Stimulated activated CD4-positive, alpha-beta T cell treated with anti-CD3 and anti-CD28 coated beads, TNF-alpha, amount 100 ng/mL, for 24 hours (primary cell): ENCODE results near the gene MFSD6L.
A peak's percentile ranks its signal among the peaks of the same experiment; 100 is the strongest.

ENCODE experiments used
- DNase-seq, 3 experiments: peaks; one replicate each; pipeline ENCODE4 v3.0.0-alpha.2; 2020; ENCODE audit warnings: low read depth in 3 of 3

Gene MFSD6L

GRCh38 chr17:8793649-8794048 lies 5.5 kb downstream of the MFSD6L start:
- no peak for DNase-seq

- DNase-seq: no peak
Measured at GRCh38 chr17:8792646-8793045, 6.5 kb downstream of the MFSD6L start.

GRCh38 chr17:8791910-8792270 lies 7.3 kb downstream of the MFSD6L start:
- no peak for DNase-seq

GRCh38 chr17:8791248-8791909 lies 7.8 kb downstream of the MFSD6L start:
- DNase-seq: no peak

DNA sequence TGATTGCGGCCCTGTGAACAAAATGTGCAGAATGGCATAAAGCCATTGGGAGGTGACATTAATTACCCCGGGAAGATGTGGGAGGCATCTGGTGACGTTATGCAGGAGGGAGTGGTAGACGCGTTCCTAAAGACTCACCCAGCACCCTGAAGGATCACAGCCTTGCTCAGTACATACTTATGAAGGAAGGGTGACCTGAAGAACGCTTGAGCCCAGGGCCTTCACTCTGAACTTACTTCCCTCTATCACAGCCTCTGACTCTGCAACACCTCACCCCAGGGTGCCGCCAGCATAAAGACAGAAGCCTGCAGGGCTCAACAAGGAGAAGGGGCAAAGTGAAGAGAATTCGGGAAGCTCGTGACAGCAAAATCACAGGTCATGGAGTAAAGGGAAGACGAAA lies 9.4 kb downstream of the MFSD6L start:
- DNase-seq: no peak

DNA sequence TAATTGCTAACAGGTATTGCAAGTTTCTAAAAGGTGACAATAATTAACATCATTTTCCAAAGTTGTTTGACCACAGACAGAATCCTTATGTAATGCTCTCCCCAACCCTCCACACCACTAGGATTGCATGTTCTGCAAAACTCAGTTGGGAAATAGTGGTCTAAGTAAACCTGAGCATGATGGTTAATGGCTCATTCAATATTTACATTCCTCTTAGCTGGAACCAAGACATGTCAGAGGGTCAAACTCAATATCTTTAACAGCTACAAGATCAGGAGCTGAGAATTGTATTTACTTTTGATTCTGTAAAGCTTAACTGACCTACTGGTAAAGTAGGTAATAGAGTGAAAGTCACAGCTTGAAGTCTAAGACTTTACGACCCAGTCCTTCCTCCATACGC lies 10.2 kb downstream of the MFSD6L start:
- no peak for DNase-seq

- peak; percentile 35 to 67 (median 36) for DNase-seq
Measured at GRCh38 chr17:8785547-8786413, 13.4 kb downstream of the MFSD6L start.

- no peak for DNase-seq
Measured at GRCh38 chr17:8782176-8782575, 17.0 kb downstream of the MFSD6L start.

DNA sequence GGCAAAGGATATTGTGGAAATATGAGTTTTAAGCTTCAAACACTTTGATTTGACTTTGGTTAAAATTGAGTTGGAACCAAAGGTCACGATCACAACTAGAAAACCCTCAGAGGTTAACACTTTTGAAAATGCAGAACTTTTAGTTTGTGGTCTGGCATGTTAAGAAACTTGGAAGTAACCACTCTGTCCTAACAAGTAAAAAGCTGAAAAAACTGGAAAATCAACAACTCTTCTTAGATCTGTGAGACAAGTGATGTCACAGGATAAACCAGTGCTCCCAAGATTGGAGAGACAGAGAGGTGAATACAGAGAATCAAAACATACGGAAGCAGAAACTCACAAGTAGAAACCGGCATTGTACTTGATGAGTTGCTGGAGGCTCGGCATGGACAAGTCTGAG lies 17.4 kb downstream of the MFSD6L start:
- no peak for DNase-seq

GRCh38 chr17:8776881-8777280 lies 22.3 kb downstream of the MFSD6L start:
- no peak for DNase-seq

DNA sequence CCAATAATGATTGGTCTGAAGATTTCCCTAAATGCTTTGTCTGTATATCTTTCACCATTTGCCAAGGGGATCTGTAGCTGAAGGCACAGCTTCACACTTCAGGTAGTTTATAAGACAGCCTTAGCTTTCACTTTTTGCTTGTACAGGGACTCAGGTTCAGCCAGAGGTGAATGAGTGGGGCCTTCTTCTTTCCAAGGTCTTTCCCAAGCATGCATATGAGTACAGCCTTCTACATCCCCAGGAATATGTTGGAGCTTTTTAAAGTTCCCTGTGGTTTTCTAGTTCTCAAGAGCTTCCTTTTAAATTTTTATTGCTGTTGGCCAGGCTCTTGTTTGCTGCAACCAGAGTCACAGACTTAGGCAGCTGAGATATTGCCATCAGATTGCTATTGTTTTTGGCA lies 22.9 kb downstream of the MFSD6L start:
- no peak for DNase-seq

DNA sequence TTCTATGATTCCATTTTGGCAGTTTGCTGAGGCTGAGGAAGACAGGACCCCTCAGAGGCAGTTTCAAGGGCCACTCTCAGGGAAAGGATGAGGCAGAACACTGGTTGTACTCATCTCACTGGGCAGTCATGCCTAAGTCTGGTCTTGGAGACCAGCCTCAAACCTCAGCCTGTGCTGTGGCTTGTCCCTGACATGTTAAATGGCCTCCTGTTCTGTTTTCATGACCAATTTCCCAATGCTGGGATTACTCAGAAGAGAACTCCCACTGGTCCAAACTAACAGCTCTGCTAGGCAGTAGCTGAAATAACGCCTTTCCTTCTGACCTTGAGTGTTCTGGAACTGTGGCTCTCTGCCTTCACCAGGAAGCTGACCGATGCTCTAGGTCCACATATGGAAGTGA lies 32.4 kb downstream of the MFSD6L start:
- DNase-seq: no peak

DNA sequence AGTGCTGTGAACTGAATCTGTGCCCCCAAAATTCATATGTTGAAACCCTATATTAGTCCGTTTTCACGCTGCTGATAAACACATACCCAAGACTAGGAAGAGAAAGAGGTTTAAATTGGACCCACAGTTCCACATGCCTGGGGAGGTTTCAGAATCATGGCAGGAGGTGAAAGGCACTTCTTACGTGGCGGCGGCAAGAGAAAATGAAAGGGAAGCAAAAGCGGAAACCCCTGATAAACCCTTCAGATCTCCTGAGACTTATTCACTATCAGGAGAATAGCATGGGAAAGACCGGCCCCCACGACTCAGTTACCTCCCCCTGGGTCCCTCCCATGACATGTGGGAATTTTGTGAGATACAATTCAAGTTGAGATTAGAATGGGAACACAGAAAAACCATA lies 37.2 kb downstream of the MFSD6L start:
- no peak for DNase-seq

DNA sequence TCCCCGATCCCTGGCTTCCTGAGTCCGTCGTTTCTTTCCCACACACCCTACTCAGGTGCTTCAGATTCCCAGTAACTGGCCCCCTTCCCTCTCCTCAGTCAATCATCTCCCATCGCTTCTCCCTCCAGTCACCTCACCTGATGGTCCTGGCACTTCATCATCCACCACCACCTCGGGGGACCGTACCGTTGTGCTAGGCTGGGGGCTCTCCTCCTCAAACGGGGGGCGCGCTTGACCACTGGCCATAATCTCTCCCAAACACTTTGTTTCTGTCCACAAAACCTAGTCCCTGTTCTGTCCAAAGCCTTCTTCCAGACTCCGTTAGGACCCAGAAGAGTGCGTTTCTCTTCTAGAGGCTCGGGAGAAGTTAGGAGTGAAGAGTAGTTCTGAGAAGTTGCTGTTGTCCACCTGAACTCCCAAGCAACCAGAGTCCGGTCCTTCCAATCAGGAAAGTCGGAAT lies 41.0 kb downstream of the MFSD6L start, which contains the start of gene SPDYE4:
Gene SPDYE4, minus strand, starts transcription at position 410 of the 460 bp plus-strand sequence. Its CDS starts 164 bp downstream, at position 246.
- no peak for DNase-seq

GRCh38 chr17:8757189-8757588 lies 42.0 kb downstream of the MFSD6L start:
- no peak for DNase-seq

DNA sequence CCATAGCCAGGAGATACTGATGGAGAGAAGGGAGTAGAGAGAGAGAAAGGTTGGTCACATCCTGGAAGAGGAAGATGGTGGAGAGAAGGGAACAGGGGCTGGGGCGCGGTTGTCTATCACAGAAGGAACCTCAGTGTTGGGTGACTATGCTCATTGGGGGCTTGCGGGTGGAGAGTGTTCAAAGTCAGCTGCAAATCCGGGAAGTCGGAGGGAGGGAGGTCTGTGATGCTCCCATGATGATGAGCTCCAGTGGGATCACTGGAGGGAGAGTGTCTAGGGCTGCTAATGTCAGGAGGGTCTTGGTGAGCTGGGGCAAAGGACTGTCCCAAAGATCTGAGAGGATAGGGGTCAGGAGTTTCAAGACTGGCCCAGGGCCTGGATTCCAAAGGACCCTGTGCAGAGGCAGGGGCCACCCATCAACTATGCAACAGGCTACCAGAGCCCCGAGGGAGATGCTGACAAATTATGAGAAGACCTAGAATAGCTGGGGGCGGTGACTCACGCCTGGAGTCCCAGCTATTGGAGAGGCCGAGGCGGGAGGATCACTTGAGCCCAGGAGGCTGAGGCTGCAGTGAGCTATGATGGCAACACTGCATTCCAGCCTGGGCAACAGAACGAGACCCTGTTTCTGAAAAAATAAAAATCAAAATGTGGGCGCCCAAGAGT lies 43.4 kb downstream of the MFSD6L start:
- no peak for DNase-seq

- no peak for DNase-seq
Measured at GRCh38 chr17:8754890-8755289, 44.3 kb downstream of the MFSD6L start.

DNA sequence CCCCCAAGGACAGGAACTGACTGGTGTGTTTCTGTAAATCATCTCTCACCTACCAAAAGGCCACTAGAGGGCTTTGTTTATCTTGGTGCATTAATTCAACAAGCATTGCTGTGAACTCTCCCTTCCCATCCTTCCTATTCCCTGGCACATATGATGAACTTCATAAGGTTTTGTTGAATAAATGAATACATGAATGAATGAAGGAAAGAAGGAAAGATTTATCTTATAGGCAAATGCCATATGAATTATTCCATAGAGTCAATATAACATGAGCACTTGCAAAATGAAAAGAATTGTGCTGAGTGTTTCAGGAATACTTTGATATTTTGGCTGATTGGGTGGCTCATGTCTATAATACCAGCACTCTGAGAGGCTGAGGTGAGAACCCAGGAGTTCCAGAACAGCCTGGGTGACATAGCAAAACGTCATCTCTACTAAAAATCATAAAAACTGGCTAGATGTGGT lies 45.2 kb downstream of the MFSD6L start:
- no peak for DNase-seq

- DNase-seq: no peak
Measured at GRCh38 chr17:8753136-8753975, 45.8 kb downstream of the MFSD6L start.

DNA sequence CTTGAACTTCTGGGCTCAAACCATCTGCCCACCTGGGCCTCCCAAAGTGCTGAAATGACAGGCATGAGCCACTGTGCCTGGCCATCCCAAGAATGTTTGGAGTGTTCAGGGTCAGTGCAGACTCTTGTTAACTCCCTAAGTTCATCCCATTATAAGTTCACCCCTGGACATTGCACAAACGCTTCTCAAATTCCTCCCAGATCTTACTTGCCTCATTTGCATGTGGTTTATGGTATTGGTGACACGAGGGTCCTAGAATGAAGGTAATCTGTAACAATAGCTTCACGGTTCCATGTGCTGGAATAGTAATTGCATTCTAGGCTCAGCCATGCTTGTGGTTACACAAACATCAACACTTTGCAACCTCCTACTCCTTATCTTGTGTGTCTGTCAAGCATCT lies 49.5 kb downstream of the MFSD6L start:
- no peak for DNase-seq

- DNase-seq: no peak
Measured at GRCh38 chr17:8747742-8748141, 51.4 kb downstream of the MFSD6L start.
